Sigmoid colon (tissue), 4 donors: ENCODE measurements around the gene GPR183.

ENCODE experiments used
- EP300 ChIP-seq, 4 donors: sonication (generic); formaldehyde crosslinking; IDR thresholded peaks; one replicate each; pipeline ENCODE4 v1.6.1; 2017; ENCODE audit warnings: antibody characterized with exemption in 4 of 4
- POLR2A ChIP-seq, 2 donors: fragments of 450-650 bp; IDR thresholded peaks; one replicate each; pipeline ENCODE4 v1.6.1; 2016; ENCODE audit warnings: antibody characterized with exemption in 2 of 2, mild to moderate bottlenecking in 2 of 2, moderate library complexity in 2 of 2
- POLR2AphosphoS5 ChIP-seq, 4 donors: sonication (generic); formaldehyde crosslinking; IDR thresholded peaks; one replicate each; pipeline ENCODE4 v1.6.1; 2017; ENCODE audit warnings: antibody characterized with exemption in 4 of 4
- TF ChIP-seq, protein P1 (sequence below), 4 experiments: fragments of 450-650 bp in 3 of 4; fragments of 200-600 bp in 1 of 4; IDR thresholded peaks; one replicate each; pipeline ENCODE4 v1.5.1; 2016 to 2019; ENCODE audit warnings: antibody characterized with exemption in 4 of 4, mild to moderate bottlenecking in 3 of 4, moderate library complexity in 2 of 4

DNA sequence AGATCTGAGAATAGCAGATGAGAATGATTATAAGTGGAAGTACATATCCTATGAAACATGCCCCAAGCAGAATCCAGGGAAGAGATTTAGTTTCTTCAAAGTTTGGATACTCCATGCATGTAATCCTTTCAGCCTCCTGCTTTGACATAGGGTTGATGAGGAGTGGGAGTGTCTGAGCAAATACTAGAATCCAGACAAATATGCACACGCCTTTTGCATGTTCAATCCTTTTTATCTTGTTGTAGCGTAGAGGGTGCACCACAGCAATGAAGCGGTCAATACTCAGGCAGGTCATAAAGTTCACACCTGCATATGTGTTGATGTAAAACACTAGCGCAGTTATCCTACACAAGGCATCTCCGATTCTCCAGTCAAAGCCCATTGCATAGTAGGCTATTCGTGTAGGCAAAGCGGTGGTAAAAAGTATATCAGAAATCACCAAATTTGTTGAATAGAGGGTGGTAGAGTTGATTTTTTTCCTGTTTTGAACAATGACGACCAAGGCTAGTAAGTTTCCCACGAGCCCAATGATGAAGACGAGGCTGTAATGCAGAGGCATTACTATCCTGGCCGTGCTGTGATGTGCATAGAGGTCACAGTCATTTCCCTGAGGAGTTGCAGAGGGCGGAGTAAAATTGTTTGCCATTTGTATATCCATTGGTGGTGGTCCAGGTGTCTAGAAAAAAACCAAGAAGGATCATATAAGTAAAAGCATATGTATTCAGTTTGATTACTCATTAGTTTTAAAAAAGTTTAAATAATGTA, 11.5 kb downstream of the GPR183 start:
- TF ChIP-seq, protein P1, sequence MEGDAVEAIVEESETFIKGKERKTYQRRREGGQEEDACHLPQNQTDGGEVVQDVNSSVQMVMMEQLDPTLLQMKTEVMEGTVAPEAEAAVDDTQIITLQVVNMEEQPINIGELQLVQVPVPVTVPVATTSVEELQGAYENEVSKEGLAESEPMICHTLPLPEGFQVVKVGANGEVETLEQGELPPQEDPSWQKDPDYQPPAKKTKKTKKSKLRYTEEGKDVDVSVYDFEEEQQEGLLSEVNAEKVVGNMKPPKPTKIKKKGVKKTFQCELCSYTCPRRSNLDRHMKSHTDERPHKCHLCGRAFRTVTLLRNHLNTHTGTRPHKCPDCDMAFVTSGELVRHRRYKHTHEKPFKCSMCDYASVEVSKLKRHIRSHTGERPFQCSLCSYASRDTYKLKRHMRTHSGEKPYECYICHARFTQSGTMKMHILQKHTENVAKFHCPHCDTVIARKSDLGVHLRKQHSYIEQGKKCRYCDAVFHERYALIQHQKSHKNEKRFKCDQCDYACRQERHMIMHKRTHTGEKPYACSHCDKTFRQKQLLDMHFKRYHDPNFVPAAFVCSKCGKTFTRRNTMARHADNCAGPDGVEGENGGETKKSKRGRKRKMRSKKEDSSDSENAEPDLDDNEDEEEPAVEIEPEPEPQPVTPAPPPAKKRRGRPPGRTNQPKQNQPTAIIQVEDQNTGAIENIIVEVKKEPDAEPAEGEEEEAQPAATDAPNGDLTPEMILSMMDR (IDR thresholded peaks at IDR 0.05), result no peak
- TF ChIP-seq POLR2A (IDR thresholded peaks at IDR 0.05) (no peak), POLR2AphosphoS5 (IDR thresholded peaks at IDR 0.05) (no peak), EP300 (IDR thresholded peaks at IDR 0.05) (no peak)
